DMS 273 treated with DMSO at 0.1 percent for 48 hours (cell line): ENCODE data around the gene HEXIM1.
A peak's percentile ranks its signal among the peaks of the same experiment; 100 is the strongest.

Source experiments
- DNase-seq: peaks from one replicate; lab custom pipeline; 2025; lab: John Stamatoyannopoulos, UW

Gene HEXIM1

GRCh38 chr17:45129940-45130680 is 18.2 kb upstream of the HEXIM1 start:
- DNase-seq, result no peak

- DNase-seq, result no peak
Observed at GRCh38 chr17:45130681-45131615, 17.3 kb upstream of the HEXIM1 start.

GRCh38 chr17:45131616-45132319 is 16.5 kb upstream of the HEXIM1 start:
- DNase-seq, result no peak

- no peak for DNase-seq
Observed at GRCh38 chr17:45132320-45132571, 16.0 kb upstream of the HEXIM1 start, which contains the start of gene PLCD3. Gene PLCD3 (minus strand): TSS chr17:45132515. CDS start chr17:45132410, 105 bp downstream.

- DNase-seq, result peak; percentile 55
Observed at GRCh38 chr17:45132572-45133463, 15.5 kb upstream of the HEXIM1 start.

GRCh38 chr17:45135192-45135977 is 12.9 kb upstream of the HEXIM1 start, which contains the start of gene ACBD4:
Gene ACBD4 (plus strand): TSS chr17:45135687. CDS start chr17:45136145, 458 bp downstream.
- DNase-seq, result peak; percentile 96

GRCh38 chr17:45135978-45136791 is 12.1 kb upstream of the HEXIM1 start:
- DNase-seq, result no peak

GRCh38 chr17:45136846-45137560 is 11.3 kb upstream of the HEXIM1 start:
- DNase-seq, result no peak

- DNase-seq, result no peak
Observed at GRCh38 chr17:45137561-45138305, 10.5 kb upstream of the HEXIM1 start.

- DNase-seq, result no peak
Observed at GRCh38 chr17:45138911-45139532, 9.3 kb upstream of the HEXIM1 start.

GRCh38 chr17:45139533-45139920 is 8.7 kb upstream of the HEXIM1 start:
- no peak for DNase-seq

- no peak for DNase-seq
Observed at GRCh38 chr17:45143094-45143670, 5.1 kb upstream of the HEXIM1 start.

- DNase-seq, result no peak
Observed at GRCh38 chr17:45143767-45144198, 4.5 kb upstream of the HEXIM1 start.

- no peak for DNase-seq
Observed at GRCh38 chr17:45144199-45145034, 3.9 kb upstream of the HEXIM1 start.

GRCh38 chr17:45145035-45145389 is 3.3 kb upstream of the HEXIM1 start:
- no peak for DNase-seq

- DNase-seq, result no peak
Observed at GRCh38 chr17:45146166-45146565, 2.1 kb upstream of the HEXIM1 start.

GRCh38 chr17:45146592-45146889 is 1.7 kb upstream of the HEXIM1 start:
- no peak for DNase-seq
